GM18498 (cell line): ENCODE data around the gene TTLL1.
"Not testable (repeated sequence)": the region's sequence is repeated elsewhere in the genome, so short reads cannot be mapped to it uniquely, and the experiment has no call there.

Source experiments
- ATAC-seq: cut with Tn5 transposase; IDR thresholded peaks from one replicate; pipeline ENCODE4 v1.9.1; 2021; ENCODE audit warnings: mild to moderate bottlenecking, moderate library complexity; ENCODE audit not compliant: unreplicated experiment

The TTLL1 gene

DNA sequence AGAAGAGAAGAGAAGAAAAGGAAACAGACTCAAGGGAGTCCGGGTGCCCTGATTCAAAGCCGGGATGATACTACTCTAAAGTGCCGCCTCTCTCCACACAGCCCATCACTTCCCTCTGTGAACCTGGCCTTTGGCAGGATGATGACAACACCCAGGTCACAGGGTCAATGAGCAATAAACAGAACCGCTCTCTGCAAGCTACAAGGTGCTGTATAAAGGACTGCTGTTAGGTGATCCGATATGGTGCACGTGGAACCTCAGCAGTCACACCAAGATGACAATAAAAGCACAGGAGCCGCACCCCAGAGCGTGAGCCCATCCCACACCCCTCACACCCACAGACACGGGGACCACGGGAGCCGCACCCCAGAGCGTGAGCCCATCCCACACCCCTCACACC lies 10.7 kb downstream of the TTLL1 start:
- ATAC-seq = no peak

DNA sequence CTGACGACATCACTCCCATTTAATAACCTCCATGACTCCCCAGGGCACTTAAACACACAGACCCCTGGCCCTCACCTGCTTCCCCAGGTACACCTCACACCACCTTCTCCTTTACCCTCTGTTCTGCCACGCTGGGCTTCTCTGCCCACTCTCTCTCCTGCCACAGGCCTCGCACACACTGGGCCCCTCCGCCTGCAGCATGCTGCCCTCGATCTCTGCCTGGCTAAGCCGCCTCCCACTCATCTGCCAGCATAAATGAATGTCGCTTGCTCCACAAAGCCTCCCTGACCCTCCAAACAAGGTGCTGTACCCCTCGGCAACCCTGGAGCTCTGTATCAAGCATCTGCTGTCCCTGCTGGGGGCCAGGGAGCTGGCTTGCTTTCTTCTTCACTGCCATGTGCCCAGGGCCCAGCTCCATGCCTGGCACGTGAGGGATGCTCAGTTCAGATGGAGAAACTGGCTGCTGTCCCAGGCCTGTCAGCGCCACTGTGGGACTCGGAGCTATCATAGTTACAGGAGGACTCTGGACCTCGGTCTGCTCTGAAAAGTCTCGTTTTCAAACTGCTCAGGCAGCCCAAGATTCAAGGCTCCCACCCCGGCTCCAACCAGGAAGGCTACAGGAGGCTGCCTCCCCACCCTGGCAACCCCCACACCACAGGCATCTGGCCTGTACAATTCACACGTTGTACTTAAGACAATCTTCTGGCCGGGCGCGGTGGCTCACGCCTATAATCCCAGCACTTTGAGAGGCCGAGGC lies 11.9 kb downstream of the TTLL1 start:
- ATAC-seq = no peak

DNA sequence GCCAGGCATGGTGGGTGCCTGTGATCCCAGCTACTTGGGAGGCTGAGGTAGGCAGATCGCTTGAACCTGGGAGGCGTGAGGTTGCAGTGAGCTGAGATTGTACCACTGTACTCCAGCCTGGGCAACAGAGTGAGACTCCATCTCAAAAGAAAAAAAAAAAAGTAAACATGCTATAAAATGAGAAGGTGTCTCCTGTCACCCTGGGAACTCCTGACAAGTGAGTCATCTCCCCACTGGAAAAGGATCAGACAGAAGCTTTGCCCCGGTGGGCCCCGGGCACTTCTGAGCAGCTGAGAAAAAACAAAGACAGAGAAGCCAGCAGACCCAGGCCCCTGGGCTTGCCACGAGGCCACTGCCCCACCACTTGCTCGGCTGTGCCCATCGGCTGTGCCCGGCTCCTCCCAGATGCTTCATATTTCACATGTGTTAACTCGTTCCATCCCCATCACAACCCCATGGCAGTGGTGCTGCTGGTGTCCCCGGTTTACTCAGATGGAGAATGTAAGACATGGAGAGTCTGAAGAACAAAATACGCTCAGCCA lies 22.3 kb downstream of the TTLL1 start:
- ATAC-seq = no peak

DNA sequence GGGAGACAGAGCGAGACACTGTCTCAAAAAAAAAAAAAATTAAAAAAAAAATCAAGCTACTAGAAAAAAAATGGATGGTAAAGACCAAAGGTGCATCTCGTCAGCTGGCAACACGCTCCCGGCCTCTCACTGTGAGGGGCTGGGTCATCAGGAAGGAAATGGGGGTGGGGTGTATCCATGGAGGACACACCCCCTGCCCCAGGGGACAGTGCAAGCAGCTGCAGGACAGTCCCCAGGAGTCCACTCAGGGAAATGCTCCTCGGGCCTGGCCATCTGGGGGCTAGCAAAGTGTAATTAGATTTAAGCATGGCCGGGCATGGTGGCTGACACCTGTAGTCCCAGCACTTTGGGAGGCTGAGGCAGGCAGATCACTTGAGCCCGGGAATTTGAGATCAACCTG lies 23.1 kb downstream of the TTLL1 start:
- no peak for ATAC-seq

DNA sequence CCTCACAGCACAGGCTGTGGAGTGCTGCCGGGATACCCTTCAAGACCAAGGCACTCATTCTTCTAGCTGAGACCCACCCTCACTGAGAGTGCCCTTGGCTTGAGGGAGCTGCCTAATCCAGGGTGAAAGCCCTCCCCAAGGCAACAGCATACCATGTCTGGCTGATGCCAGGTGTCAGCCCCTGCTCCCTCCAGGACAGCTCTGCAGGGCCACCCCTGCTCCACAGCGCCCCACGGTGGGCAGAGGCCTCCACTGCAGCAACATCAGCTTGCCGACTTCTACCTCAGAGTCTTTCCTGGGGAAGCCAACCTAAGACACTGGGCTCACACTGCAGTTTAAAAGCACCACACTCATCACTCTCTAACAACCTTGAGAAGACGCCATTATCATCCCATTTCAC lies 29.0 kb downstream of the TTLL1 start:
- no peak for ATAC-seq

DNA sequence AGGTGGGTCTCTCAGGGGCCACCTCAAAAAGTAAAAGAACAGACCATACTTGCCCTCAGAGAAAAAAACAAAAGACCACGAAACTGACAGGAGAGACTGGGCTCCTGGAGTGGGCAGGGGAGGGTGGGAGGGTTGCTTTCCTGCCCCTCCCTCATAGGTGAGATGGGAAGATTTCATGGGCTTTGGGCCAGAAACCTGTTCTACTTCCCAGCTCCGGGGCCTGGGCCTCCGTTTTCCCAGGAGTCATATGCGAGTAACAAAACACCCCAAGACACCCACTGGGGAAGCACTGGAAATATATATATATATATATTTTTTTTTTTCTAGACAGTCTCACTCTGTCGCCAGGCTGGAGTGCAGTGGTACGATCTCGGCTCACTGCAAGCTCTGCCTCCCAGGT lies 31.6 kb downstream of the TTLL1 start:
- ATAC-seq = no peak

DNA sequence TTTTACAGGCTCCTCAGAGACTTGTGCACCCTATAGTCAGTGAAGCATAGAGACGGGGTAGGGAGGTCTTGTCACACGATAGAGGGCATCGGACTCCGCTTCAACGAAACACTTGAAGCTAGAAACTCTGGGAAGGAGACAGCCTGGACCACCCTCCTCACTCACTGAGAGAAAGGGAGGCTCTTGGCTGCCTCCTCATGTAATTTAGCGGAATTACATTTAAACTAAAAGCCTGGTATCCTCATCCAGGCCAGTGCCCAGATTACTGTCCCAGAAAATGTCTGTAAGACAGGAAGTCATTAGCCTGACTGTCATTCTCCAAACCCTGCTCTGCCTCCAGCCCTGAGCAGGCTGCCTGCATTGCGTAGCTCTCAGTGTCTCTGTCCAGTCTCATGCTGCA lies 36.0 kb downstream of the TTLL1 start:
- no peak for ATAC-seq

DNA sequence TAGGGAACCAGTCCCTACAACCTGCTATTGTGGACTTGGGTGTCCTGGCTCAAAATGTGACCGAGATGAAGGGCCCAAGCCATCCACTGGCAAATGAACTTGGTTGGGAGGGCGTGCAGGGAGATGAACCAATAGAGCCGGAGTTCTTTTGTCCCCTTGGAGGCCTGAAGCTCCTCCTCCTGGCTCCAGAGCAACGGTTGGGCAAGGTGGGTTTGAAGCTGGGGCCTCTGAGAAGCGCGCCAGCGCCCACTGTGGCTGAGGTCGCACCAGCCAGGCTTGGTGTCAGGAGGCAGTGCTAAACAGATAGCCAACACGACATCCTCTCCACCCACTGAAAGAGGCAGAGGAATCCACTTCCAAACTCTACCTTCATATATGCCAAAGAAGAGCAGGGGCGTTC lies 38.2 kb downstream of the TTLL1 start:
- no peak for ATAC-seq

DNA sequence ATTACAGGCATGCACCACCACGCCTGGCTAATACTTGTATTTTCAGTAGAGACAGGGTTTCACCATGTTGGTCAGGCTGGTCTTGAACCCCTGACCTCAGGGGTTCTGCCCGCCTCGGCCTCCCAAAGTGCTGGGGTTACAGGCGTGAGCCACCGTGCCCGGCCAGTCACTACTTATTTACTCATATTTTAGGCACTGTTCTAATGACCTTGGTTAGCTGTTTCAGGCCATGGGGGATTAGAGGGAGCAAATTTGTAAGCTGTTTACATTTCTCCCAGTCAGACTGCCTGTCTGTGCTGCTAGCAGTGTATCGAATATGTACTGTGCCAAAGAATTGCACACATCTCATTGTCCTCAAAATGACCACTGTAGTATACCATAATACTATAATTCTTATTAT lies 41.6 kb downstream of the TTLL1 start:
- ATAC-seq = no peak

DNA sequence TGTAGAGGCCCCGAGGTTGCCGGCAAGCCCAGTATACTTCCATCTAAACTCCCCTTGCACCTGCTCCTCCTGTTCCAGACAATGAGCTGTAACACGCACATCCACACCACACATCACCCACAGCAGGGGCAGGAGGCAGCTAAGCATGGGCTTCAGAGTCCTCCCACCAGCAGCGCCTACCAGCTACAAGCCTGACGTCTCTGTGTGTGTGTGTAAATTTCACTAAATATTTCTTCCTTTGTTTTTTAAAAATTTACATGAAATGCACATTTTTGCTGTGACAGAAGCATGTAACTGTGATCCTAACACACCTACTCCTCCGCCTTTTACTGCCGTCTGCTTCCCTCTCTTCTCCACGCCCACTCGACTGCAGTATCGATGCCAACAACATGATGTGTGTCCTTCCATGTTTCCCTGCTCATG lies 44.9 kb downstream of the TTLL1 start:
- ATAC-seq = no peak

DNA sequence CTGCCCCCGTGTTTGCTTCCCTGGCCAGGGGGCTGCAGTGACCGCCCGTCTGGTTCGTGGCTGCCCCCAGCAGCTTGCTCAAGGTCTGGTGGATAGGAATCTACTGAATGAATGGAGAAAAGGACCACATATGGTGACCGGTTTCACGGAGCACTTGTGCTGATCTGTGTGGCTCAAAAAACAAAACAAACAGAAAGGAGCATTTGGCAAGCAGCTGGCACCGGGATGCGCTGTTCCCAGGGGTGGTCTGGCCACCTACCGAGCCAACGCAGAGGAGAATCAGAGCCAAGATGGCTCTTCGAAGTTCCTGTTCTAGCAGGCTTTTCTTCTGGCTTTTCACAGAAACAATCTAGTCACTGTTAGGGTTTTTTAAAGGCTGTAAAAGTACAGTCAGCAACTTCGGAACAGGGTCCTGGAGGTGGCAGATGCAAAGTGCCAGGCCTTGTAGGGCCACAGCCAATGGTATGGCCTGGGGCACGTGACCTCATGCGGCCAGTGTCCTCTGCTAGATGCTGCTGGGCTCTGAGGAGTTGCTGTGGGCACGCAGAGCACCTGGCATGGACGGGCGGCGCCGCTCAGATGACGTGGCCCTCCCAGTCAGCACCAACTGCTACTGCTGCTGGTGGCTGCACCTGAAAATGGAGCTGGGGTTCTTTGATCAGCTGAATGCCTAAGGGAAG lies 47.0 kb downstream of the TTLL1 start:
- no peak for ATAC-seq

DNA sequence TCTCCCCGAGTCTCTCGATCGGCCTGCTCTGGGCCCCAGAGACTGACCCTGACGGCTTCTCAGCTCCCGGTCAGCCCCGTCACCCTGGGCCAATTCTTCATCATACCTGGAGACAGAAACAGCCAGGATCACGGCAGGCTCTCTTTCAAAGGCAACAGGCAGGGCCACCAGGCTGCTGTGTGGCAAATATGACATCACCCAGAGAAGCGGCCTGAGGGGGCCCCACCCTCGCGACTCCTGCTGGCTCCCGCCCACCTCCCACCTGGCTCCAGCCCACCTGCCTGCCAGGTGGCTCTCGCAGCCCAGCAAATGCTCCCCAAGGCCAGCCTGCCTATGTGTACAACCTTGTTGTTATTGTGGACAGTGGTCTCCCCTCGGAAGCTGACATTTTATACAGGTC lies 49.4 kb downstream of the TTLL1 start:
- no peak for ATAC-seq

DNA sequence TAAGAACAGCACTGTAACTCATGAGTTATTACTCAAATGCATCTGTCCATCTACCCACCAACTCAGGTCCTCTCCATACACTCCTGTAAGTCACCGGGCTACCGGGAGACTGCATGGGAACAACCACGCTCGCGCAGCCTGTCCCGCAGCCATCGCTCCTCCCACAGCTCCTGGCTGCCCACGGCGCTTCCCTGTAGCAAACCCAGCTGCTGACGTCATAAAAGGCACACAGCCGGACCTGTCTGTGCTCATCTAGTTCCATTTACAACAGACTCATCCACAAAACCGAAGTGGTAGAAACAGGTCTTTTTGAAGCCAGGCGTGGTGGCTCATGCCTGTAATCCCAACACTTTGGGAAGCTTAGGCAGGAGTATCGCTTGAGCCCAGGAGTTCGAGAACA lies 50.9 kb downstream of the TTLL1 start:
- ATAC-seq = no peak

DNA sequence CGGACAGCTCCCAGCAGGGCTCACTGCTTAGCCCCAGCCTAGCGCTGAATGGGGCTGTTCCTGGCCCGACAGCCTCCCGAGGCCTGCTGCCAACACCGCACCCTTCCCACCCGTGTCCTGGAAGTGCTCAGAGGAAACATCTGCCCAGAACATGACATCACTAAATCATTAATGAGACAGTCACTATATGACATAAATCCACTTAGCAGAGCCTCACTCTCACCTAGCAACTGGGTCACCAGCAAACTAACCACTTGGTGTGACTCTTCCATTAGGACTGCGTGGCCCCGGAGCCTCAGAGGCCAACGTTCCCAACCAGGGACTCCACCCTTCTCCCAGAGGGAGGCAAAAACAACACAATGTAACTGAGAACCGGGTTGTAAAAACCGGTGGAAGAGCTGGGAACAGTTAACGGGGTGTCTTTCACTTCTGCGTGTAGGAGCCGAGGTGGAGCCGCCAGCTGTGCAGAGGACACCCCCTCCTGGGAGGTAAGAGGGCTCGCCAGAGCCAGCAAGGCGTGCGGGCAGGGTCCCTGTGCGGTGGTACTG lies 52.8 kb downstream of the TTLL1 start:
- ATAC-seq = no peak

DNA sequence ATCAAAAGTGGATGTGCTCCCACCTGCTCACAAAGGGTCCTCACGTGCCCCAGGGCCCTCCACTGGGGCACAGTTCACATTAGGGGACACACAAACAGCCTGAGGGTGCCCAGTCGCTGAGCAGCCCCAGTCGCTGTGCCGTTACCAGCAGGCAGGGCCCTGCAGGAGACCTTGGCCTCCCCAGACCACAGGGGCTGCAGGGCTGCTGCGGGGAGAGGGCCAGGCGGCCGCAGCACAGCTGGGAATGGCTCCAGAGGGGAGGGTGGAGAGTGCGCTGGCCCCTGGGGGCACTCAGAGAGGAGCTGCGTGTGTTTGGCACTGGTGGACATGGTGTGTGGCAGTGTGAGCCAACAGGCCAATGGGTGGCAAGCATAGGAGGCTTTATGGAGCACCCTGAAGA lies 53.9 kb downstream of the TTLL1 start:
- no peak for ATAC-seq

DNA sequence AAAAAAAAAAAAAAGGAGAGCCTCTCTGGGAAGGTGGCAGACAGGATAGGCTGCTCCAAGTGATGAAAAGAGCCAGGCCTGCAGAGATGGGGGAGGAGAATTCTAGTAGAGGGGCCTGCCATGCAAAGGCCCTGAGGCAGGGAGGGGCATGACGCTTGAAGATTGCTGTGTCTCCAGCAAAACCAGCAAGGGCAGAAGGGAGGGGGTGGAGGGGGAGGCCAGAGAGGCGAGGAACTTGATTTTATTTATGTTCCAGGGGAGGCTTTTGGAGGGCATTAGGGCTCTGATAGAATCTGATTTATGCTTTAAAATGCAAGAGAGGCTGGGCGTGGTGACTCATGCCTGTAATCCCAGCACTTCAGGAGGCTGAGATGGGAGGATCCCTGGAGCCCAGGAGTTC lies 57.6 kb downstream of the TTLL1 start:
- ATAC-seq = no peak

DNA sequence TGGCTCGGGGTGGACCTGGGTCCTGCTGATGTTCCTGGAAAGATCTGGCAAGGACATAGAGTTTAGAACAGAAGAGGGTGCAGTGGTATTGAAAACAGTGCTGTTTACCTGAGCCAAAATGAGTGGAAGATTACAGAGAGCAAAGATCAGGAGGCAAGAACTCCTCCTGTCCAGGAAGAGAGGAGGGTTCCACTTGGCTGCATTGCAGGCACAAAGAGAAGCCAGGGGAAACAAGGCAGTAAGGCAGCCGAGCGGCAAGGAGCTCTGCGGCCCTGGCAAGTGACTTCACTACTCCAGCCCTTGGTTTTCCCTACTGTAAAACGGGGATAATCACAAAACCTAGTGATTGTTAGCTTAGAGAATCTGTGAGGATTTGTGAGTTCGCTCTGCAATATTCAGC lies 70.6 kb downstream of the TTLL1 start:
- no peak for ATAC-seq

DNA sequence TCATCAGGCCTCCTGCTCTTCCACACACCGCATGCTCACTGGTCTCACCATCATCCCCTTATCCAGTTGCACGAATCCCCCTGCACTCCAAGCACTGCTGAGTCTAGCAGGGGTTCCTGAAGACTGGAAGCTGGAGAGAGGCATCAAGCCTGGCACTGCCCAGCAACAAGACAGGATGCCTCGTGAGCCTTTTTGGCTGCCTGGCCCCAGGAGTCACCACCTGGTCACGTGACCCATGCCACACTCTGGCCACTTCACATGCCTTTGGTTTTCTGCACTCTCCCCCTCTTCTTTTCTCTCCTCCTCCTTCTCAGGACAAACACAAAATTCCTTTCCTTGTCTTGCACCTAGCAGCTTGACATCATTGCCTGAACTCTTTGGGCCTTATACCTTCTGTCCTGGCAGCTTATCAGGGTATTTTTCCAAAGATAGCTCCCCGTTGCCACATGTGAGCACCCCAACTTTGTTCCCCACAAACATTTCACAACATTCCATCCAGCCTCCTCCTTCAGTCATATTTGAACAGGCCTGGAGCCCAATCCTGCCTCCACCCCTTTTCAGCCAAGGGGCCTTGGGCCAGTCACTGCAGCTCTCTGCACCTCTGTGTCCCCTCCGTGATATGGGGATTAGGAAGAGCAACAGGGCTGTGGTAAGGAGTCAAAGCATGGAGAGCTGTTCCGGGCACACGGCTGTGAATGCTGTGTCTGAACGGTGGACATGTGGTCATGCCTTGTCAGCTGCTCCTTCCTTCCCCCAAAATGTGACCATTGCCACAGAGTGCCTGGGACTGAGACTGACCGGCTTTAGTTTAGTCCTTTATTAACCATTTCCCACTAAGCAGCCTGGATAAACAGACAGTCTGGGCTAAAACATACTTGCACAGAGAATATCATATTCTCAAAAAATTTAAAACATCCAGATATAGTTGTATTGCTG lies 71.4 kb downstream of the TTLL1 start:
- ATAC-seq = no peak

DNA sequence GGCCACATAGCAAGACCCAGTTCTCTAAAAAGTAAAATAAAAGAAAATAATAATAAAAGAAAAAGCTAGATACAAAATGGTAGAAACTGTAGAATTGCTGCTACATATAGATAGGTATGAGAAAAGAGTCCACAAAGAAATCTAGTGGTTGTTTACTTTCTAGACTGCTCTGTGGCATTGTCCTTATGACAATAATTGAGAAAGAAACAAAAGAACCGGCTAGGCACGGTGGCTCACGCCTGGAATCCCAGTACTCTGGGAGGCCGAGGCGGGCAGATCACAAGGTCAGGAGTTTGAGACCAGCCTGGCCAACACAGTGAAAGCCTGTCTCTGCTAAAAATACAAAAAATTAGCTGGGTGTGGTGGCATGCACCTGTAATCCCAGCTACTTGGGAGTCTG lies 73.0 kb downstream of the TTLL1 start:
- not testable (repeated sequence) for ATAC-seq

DNA sequence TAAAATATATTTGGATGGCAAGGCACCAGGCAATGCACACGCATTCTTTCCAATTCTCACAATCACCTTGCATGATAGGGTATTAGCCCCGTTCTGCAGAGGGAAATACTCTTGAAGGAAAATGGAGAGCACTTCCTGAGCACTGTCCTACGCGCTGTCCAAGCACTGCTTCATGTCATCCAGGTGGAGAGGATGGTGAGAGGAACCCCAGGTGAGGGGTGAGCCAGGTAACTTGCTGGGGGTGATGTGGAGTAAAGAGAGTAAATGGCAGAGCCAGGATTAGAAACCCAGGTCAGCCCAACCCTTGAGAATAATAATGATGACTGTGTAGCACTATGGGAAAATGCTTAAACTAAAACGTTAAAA lies 73.5 kb downstream of the TTLL1 start:
- no peak for ATAC-seq
